Measurements from ENCODE around the gene SNRK.

GRCh38 chr3:43302116-43302880, 16.0 kb downstream of the SNRK start:
- no peak for TF ChIP-seq CTCF (conservative IDR thresholded peaks at IDR 0.05; ENCODE audit: low read depth, low read length)
- no peak for TF ChIP-seq EZH2 (IDR thresholded peaks at IDR 0.05; ENCODE audit: borderline replicate concordance, low read depth, low read length, poor library complexity, severe bottlenecking)

Data from A673 (cell line).